ENCODE results near the gene OTOGL. TPM values are rescaled to one million over a fixed set of nuclear protein-coding genes. Genes with fewer than 3 reads are reported as not detected.
A peak's percentile ranks its signal among the peaks of the same experiment; 100 is the strongest.

Gene OTOGL
- total RNA-seq, 1 experiment from 2014 or later = 0.44 TPM

GRCh38 chr12:80411787-80412186, 312.4 kb downstream of the OTOGL start:
- POLR2A ChIA-PET (ENCODE audit: unreplicated experiment) = no interaction called here
- Histone ChIP-seq H3K9me2 (replicated peaks; ENCODE audit: low read length) (no peaks in the 10 kb centered on the region), H3K4me2 (ENCODE audit: low read length) (no peak overlapping the region)

DNA sequence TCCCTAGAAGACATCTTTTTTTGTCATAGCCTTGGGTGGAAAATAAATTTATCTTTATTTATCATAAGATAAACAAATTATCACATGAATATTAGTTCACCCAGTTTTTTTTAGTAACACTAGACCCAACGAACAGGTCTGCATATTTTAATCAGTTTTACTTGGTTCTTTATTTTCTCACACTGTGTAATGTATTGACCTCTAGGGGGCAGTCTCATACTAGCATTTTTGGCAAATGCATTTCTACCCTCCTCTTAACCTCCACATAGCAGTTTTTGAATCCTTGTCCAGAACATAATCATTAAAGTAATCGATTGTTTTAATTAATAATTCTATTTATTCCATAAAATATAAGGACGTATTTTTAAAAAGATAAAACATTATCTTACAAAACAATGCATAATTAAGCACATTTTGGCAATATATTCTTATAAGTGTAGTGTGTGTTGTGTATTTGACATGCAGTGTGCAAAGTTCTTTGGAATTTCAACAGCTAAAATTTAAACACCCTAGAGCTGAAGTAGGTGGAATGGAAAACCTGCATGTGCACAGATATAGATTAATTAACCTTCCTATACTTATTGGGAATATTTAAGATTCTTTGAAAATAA, 313.1 kb downstream of the OTOGL start:
- DNase-seq (peak; percentile 72), ATAC-seq (peak; percentile 81)
- Histone ChIP-seq H3K4me1 (ENCODE audit: insufficient read depth, low read length) (no peaks in the 10 kb centered on the region), H3K9me2 (replicated peaks; ENCODE audit: low read length) (no peaks in the 10 kb centered on the region), H3K4me2 (ENCODE audit: low read length) (no peak overlapping the region), H4K20me1 (ENCODE audit: low read length) (no peaks in the 10 kb centered on the region), H3F3A (ENCODE audit: low read length, unreplicated experiment) (no peaks in the 10 kb centered on the region), H3K36me3 (ENCODE audit: low read depth, low read length) (no peaks in the 10 kb centered on the region), H2AFZ (ENCODE audit: low read length) (no peak overlapping the region), H3K9me3 (ENCODE audit: low read length) (no peaks in the 10 kb centered on the region), H3K9ac (ENCODE audit: low read length) (no peak overlapping the region), H3K79me2 (ENCODE audit: low read length) (no peaks in the 10 kb centered on the region), H3K27me3 (ENCODE audit: low read length) (peaks cover 7% of the 10 kb centered on the region; the same call in 1 of the 2 replicates), H3K4me3 (ENCODE audit: low read length) (no peak overlapping the region), H3K27ac (ENCODE audit: low read length) (no peak overlapping the region)
- TF ChIP-seq, protein P1, sequence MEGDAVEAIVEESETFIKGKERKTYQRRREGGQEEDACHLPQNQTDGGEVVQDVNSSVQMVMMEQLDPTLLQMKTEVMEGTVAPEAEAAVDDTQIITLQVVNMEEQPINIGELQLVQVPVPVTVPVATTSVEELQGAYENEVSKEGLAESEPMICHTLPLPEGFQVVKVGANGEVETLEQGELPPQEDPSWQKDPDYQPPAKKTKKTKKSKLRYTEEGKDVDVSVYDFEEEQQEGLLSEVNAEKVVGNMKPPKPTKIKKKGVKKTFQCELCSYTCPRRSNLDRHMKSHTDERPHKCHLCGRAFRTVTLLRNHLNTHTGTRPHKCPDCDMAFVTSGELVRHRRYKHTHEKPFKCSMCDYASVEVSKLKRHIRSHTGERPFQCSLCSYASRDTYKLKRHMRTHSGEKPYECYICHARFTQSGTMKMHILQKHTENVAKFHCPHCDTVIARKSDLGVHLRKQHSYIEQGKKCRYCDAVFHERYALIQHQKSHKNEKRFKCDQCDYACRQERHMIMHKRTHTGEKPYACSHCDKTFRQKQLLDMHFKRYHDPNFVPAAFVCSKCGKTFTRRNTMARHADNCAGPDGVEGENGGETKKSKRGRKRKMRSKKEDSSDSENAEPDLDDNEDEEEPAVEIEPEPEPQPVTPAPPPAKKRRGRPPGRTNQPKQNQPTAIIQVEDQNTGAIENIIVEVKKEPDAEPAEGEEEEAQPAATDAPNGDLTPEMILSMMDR (conservative IDR thresholded peaks at IDR 0.05; ENCODE audit: low read depth, low read length) = peak; percentile 81
- TF ChIP-seq EZH2 (IDR thresholded peaks at IDR 0.05; ENCODE audit: low read length, unreplicated experiment) (no peak), EZH2phosphoT487 (IDR thresholded peaks at IDR 0.05; ENCODE audit: borderline replicate concordance, low read length) (no peak)
- ChIA-PET POLR2A (ENCODE audit: unreplicated experiment) (no interaction called here), CTCF (no interaction called here)
- BruUV-seq (replicated peaks) = no TSS peak
- intact Hi-C loops (cut with micrococcal nuclease) = loop anchor here (1.0 to 10.0 kb wide), 7 partner anchors 100 to 842 kb away; no protein-coding TSS in a partner anchor

More at GRCh38 chr12:80411787-80412186, 312.4 kb downstream of the OTOGL start:
- no peaks in the 10 kb centered on the region for H3K36me3 ChIP-seq (ENCODE audit: low read depth, low read length)
- no peaks in the 10 kb centered on the region for H4K20me1 ChIP-seq (ENCODE audit: low read length)
- H3K9ac ChIP-seq (ENCODE audit: low read length) = no peak overlapping the region
- BruUV-seq (replicated peaks) = no TSS peak
- no peak overlapping the region for H3K27ac ChIP-seq (ENCODE audit: low read length)
- intact Hi-C loops (cut with micrococcal nuclease) = loop anchor here (1.0 to 10.0 kb wide), 7 partner anchors 99 to 843 kb away; no protein-coding TSS in a partner anchor
- no peak overlapping the region for H3K4me3 ChIP-seq (ENCODE audit: low read length)
- TF ChIP-seq EZH2 (IDR thresholded peaks at IDR 0.05; ENCODE audit: low read length, unreplicated experiment) (no peak), EZH2phosphoT487 (IDR thresholded peaks at IDR 0.05; ENCODE audit: borderline replicate concordance, low read length) (no peak)
- TF ChIP-seq, protein P1 (conservative IDR thresholded peaks at IDR 0.05; ENCODE audit: low read depth, low read length) = no peak
- DNase-seq = no peak
- no peak overlapping the region for H2AFZ ChIP-seq (ENCODE audit: low read length)
- no peaks in the 10 kb centered on the region for H3F3A ChIP-seq (ENCODE audit: low read length, unreplicated experiment)
- H3K4me1 ChIP-seq (ENCODE audit: insufficient read depth, low read length) = no peaks in the 10 kb centered on the region
- no peaks in the 10 kb centered on the region for H3K79me2 ChIP-seq (ENCODE audit: low read length)
- CTCF ChIA-PET = no interaction called here
- no peak for ATAC-seq
- no peaks in the 10 kb centered on the region for H3K9me3 ChIP-seq (ENCODE audit: low read length)
- peaks cover 3% of the 10 kb centered on the region; the same call in 1 of the 2 replicates for H3K27me3 ChIP-seq (ENCODE audit: low read length)

DNA sequence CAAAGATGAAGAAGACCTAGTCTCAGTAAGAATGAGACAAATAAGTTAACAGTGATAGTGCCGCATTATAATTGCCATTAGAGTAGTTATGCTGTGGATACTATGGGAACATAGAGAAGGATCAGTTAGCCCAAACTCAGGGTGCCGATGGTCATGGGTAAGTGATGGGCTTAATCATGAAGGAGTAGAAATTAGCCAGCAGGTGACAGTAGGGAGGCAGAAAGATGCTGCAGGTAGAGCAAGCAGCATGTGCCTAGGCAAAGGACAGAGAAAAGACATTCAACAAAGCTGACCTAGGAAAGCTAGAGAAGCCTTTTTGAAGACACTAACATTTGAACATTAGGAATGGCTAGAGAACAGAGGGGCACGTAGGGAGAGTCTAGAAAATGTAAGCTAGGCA, 314.1 kb downstream of the OTOGL start:
- ATAC-seq (no peak), DNase-seq (no peak)
- no peak overlapping the region for H3K27ac ChIP-seq (ENCODE audit: low read length)
- H3F3A ChIP-seq (ENCODE audit: low read length, unreplicated experiment) = no peaks in the 10 kb centered on the region
- no TSS peak for BruUV-seq (replicated peaks)
- H3K9me2 ChIP-seq (replicated peaks; ENCODE audit: low read length) = no peaks in the 10 kb centered on the region
- H3K79me2 ChIP-seq (ENCODE audit: low read length) = no peaks in the 10 kb centered on the region
- no peak overlapping the region for H3K4me2 ChIP-seq (ENCODE audit: low read length)
- H3K4me3 ChIP-seq (ENCODE audit: low read length) = no peak overlapping the region
- TF ChIP-seq EZH2 (IDR thresholded peaks at IDR 0.05; ENCODE audit: low read length, unreplicated experiment) (no peak), EZH2phosphoT487 (IDR thresholded peaks at IDR 0.05; ENCODE audit: borderline replicate concordance, low read length) (no peak)
- TF ChIP-seq, protein P1 (conservative IDR thresholded peaks at IDR 0.05; ENCODE audit: low read depth, low read length) = no peak
- no peaks in the 10 kb centered on the region for H3K36me3 ChIP-seq (ENCODE audit: low read depth, low read length)
- H2AFZ ChIP-seq (ENCODE audit: low read length) = no peak overlapping the region
- no peaks in the 10 kb centered on the region for H3K9me3 ChIP-seq (ENCODE audit: low read length)
- no peak overlapping the region for H3K9ac ChIP-seq (ENCODE audit: low read length)
- no peaks in the 10 kb centered on the region for H3K4me1 ChIP-seq (ENCODE audit: insufficient read depth, low read length)
- ChIA-PET POLR2A (ENCODE audit: unreplicated experiment) (no interaction called here), CTCF (no interaction called here)
- H3K27me3 ChIP-seq (ENCODE audit: low read length) = peaks cover 9% of the 10 kb centered on the region
- intact Hi-C loops (cut with micrococcal nuclease) = loop anchor here (5.0 to 10.0 kb wide), 4 partner anchors 101 to 841 kb away; no protein-coding TSS in a partner anchor
- H4K20me1 ChIP-seq (ENCODE audit: low read length) = no peaks in the 10 kb centered on the region

Measured in PC-3 (cell line).